C1 segment of cervical spinal cord (tissue), 14 donors: ENCODE measurements around the gene BZW1.

Experiments
- DNase-seq, 14 donors: peaks; one replicate each; lab custom pipeline; 2025; lab: John Stamatoyannopoulos, UW

Gene BZW1

DNA sequence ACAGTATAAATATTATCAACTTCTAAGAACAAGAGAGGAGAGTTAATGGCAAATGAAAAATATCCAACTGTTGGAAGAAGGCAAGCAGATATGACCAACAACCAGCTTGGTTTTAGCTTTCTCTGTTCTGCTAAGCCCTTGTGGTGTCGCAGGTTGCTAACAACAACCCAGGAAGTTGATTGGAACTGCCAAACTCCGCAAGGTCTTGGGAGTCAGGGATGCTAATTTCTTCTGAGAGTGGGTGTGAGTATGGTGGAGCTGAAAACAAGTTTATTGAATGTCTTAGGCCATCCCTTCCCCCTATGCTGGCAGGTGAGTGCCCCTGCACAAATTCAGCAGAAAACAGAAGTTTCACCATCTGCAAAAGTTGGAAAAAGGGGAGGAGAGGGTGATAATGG is 17.5 kb downstream of the BZW1 start:
- DNase-seq: no peak

DNA sequence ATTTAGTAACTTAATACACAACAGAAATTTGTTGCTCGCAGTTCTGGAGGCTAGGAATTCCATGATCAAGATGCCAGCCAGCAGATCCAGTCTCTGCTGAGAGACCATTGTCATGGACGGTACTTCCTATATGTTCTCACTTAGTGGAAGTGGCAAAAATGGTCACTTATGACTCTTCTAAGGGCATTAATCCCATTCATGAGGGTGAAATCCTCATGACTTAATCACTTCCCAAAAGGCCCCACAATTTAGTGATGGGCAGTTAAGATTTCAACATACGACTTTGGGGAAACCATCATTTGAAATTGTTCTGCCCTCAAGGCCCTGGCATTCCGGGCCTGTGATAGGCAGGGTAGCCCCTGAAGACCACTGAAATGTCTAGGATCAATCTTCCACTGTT is 23.0 kb downstream of the BZW1 start:
- DNase-seq: no peak

- no peak for DNase-seq
These were observed 27.8 kb downstream of the BZW1 start for GRCh38 chr2:200839513-200839912.

GRCh38 chr2:200843993-200844948 is 32.6 kb downstream of the BZW1 start:
- no peak for DNase-seq

GRCh38 chr2:200845194-200845593 is 33.5 kb downstream of the BZW1 start:
- no peak for DNase-seq

DNA sequence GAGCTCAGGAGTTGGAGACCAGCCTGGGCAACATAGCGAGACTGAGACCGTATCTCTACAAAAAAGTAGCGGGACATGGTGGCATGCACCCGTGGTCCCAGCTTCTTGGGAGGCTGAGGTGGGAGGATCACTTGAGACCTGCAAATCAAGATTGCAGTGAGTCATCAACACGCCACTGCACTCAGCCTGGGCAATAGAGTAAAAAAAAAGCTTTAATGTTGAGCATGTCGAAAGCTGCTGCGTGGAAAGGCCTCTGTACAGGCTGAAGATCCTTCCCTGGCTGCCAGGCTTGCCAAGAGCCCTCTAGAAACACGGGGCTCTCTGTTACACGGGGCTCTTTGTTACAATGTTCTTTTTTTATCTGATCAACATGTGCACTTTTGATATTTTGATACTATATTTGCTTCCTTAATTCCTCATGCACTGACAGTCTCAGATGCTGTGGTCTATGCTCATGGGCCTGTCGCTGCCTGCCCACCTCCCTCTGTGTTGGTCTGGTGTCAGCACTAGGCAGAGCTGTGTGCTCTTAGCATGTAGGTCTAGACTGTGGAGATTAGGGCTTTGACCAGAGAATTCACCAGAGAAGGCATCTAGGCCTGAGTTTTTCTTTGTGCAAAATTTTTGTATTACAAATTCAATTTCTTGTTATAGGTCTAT is 34.1 kb downstream of the BZW1 start:
- DNase-seq: no peak

DNA sequence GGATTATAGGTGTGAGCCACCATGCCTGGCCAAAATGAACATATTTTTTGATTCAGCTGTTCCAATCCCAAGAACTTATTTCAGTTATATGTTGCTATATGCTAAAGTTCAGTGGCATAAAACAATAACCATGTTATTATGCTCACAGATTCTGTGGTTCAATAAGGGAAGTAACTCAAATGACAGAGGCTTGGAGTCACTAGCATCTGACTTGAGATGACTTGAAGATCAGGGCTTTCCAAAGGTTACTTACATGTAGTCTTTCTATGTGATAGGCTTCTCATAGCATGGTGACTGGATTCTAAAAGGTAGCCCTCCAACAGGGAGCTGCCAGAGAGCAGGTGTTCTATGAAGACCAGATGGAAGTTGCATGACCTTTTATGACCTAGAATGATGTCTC is 35.6 kb downstream of the BZW1 start:
- DNase-seq: no peak

DNA sequence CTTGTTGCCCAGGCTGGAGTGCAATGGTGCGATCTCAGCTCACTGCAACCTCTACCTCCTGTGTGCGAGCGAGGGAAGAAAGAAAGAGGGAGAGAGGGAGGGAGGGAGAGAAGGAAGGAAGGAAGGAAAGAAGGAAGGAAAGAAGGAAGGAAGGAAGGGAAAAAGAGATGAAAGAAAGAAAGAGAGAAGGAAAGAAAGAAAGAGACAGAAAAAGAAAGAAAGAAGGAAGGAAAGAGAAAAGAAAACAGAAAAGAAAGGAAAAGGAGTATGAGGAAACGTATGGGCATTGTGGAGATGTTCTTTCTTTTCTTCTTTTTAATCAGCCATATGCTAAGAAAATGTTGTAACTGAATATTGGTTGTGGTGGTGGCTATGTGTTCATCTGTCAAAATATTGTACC is 36.2 kb downstream of the BZW1 start:
- DNase-seq: no peak

GRCh38 chr2:200850512-200851256 is 39.0 kb downstream of the BZW1 start:
- DNase-seq: no peak

DNA sequence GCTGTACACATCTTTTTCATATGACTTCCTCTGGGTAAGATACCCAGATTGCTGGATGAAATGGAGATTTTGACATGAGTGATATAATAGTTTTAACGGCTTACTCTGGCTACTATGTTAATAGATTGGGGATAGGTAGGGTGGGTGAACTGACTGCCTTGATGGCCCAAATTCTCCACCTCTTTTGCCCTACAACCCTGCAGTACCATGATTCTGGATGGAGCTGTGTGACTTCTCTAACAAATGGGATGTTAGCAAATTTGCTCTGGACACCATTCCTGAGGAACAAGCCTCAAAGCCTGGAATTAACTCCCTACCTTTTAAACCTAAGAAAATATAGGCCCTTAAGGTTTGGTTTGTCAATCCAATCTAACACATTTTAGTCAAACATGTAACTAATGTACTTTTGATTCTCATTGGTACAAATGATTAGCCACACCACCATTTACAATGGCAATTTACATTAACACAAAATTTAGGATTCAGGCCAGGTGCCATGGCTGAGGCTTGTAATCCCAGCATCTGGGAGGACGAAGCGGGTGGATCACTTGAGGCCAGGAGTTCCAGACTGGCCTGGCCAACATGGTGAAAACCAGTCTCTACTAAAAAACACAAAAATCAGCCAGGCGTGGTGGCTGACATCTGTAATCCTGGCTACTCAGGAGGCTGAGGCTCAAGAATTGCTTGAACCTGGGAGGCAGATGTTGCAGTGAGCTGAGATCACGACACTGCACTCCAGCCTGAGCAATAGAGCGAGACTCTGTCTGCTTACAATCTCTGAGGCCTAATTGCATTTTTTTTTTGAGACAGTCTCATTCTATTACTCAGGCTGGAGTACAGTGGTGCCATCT is 39.9 kb downstream of the BZW1 start:
- DNase-seq: no peak

DNA sequence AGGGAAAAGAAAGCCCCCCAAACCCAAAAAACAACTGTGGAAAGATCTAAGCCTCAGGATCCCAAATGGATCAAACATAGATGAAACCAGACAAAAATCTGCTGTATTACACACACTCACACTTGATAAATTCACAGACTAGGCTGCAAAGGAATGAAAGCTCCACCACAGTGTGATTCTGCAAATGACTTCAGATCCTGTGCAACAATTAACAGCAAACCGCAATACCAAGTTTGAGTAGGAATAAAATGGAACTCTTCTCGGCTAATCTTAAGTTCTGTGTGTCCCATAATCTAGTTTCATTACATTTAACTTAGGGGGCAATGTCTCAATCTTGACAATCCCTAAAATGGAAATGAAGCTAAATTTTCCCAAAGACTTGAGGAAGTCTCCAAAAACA is 40.9 kb downstream of the BZW1 start:
- DNase-seq: no peak

DNA sequence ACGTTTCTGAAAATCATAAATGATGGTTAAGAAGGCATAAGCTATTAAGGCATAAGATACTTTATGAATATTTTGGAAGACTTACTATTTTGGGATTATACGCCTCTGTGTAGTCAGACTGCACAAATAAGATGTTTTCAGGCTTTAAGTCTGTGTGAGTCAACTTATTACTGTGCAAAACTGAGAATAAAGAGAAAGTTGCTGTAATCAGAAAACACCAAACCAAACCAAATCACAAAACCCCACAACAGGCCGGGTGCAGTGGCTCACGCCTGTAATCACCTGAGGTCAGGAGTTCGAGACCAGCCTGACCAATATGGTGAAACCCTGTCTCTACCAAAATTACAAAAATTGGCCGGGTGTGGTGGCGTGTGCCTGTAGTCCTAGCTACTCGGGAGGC is 45.1 kb downstream of the BZW1 start:
- no peak for DNase-seq

DNA sequence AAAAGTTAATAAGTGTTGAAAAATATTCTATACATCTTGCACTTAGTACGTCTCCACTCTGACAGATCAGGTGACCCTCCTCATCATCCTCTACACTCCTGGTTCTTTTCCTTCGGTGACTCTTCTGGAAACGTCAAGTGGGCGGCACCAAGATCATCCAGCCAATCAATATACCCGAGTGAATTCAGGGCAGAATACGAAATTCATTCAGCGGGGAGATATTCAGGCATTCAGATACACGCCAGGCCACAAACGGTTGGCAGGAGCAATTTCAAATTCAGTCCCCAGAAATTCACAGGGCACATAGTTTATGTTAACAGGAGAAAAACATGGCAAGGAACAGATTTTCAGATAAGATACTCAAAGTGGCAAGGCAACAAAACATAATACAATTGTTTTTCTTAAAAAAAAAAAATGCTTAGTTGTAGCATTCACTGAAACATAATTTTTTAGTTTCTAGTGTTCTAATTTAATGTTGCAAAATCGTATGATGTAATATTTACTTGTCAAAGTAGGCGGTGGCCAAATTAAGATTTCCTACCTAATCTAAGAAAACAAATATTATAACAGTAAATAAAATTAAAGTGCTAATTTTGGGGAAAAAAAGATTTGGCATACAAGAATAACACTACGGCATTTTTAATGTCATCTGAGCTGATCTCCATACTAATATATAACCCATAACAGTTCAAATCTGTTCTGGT is 48.5 kb downstream of the BZW1 start:
- DNase-seq: peak in 5 of 14 donors; percentile 4 to 19 (median 13)

- DNase-seq: no peak
These were observed 50.0 kb downstream of the BZW1 start for GRCh38 chr2:200861617-200862155.

DNA sequence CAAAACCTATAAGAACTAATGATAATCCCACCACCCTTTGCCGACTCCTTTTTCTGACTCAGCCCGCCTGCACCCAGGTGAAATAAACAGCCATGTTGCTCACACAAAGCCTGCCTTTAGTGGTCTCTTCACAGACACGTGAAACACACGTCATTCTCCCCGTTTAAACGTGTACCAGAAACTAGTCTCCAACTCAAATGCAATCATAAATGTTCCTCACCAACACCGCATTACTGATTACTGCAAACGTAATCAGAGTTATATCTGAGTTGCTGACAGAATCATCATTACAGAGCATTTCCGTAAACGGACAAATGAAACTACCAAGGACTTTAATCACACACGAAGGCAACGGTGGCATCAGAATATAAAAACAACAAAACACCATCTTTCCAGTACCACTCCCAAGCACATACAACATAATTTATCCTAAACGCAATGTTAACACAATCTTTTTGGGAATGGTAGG is 50.9 kb downstream of the BZW1 start:
- DNase-seq: peak in 4 of 14 donors; percentile 12 to 31 (median 29)

DNA sequence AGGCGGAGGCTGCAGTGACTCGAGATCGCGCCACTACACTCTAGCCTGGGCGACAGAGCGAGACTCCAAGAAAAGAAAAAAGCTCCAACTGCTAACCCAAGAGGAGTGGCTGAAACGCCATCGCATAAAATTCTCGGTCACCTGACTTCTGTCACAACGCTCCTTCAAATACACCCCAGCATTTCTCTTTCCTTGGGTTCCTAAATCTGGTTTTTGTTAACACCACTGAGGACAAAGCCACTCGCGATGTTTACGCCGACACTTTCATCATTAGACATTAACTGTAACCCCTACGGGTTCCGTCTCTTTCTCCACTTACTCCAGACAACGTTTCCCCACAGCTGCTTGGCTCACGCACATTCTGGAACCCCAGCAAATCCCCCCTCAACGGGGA is 52.1 kb downstream of the BZW1 start:
- peak in 4 of 14 donors; percentile 48 to 72 (median 62) for DNase-seq

GRCh38 chr2:200864176-200865034 is 52.7 kb downstream of the BZW1 start, which contains the start of gene CLK1:
TSS of gene CLK1 (minus strand) at chr2:200864658. CDS start at chr2:200861862, 2,796 bp downstream.
- DNase-seq: peak; percentile 80 to 97 (median 94)

GRCh38 chr2:200869014-200869413 is 57.3 kb downstream of the BZW1 start:
- no peak for DNase-seq

GRCh38 chr2:200871151-200871550 is 59.4 kb downstream of the BZW1 start:
- no peak for DNase-seq
